Esophagus mucosa (tissue), 1 donor: Measurements from ENCODE around the gene CPXCR1. TPM values are rescaled to one million over a fixed set of nuclear protein-coding genes. Genes with fewer than 3 reads are reported as not detected.
"Not testable (repeated sequence)": the region's sequence is repeated elsewhere in the genome, so short reads cannot be mapped to it uniquely, and the experiment has no call there.

Source experiments
- ATAC-seq: fragments of 200-7000 bp; cut with Tn5 transposase; one replicate; pipeline ENCODE4 v1.9.1; 2020
- total RNA-seq: library from RNA; stranded (reverse); gene quantifications from one replicate; pipeline ENCODE4 v1.2.4, GENCODE V29; 2023
- donor health status: DM: yes; HTN: yes; CAD: no.

Gene CPXCR1
- total RNA-seq = not detected

DNA sequence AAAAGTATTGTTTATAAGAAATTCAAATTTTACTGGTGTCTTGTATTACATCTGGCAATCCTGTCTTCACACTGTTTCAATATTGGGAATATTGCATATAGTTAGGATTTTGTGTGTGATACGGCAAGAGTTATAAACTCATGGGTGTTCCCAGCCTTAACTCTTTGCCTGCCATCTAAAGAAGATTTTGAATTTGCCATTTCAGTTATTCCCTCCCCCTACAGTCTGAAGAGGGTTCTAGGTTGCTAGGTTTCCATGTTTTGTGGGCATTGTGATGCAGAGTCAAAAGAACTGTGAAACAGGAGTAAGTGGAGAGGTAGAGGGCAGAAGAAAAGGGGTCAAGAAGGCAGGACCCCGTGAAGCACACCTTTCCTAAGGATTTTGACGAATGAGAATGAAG is at the start of gene CPXCR1:
CPXCR1 (plus strand) TSS at position 301 of the 400 bp plus-strand sequence. CDS start 6,190 bp downstream, outside the sequence.
- no peak for ATAC-seq

DNA sequence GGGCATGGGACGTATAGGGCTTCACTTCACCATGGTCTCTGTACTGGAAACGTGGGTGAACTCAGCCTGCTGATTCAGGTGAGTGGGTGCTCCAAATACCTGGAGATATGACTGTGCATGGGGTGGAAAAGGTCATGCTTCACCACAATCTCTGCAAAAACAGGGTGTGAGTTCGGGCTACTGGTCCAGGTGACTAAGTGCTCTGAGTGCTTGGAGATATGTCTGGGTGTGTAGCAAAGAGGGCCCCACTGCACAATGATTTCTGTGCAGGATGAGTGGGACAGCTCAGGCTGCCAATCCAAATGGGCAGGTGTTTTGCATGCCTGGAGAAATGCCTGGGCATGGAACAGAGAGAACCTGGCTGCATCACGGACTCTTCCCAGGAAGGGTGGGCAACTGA is 11.2 kb upstream of the CPXCR1 start:
- ATAC-seq = no peak

DNA sequence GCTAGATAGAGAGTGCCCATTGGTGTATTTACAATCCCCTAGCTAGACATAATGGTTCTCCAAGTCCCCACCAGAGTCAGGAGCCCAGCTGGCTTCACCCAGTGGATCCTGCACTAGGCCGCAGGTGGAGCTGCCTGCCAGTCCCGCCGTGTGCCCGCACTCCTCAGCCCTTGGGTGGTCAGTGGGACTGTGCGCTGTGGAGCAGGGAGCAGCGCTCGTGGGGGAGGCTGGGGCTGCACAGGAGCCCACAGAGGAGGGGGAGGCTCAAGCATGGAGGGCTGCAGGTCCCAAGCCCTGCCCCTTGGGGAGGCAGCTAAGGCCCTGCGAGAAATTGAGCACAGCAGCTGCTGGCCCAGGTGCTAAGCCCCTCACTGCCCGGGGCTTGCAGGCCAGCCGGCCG is 810 bp upstream of the CPXCR1 start:
- not testable (repeated sequence) for ATAC-seq

DNA sequence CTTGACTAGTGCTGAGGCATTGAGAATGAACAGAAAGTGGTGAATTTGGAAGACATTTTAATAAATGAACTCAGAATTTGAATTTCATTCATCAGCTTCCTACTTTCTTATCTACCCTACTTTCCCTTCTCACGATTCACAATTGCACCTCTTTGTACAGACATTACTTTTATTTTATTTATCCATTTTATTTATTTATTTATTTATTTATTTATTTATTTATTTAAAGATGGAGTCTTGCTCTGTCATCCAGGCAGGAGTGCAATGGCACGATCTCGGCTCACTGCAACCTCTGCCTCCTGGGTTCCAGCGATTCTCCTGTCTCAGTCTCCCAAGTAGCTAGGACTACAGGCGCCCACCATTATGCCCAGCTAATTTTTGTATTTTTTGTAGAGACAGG is 5.3 kb downstream of the CPXCR1 start:
- ATAC-seq = not testable (repeated sequence)

DNA sequence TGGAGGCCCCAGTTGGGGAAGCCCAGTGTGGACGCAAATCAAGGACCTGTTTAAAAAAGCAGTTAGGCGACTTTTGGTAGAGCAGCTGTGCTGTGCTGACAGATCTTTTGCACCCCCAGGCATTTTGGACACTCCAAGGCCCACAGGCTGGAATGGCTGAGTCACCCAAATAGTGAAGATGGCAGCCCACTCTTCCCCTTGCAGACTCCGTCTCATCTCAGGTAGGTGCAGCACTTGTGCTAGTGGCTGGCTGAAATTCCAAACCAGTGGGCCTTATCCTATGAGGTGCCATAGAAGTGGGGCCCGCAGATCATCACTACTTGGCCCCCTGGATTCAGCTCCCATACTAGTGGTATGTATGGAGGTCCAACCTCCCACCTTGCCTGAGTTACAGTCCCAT is 42.8 kb downstream of the CPXCR1 start:
- ATAC-seq = no peak
